ENCODE data around the gene CACNA1G.

The CACNA1G gene

DNA sequence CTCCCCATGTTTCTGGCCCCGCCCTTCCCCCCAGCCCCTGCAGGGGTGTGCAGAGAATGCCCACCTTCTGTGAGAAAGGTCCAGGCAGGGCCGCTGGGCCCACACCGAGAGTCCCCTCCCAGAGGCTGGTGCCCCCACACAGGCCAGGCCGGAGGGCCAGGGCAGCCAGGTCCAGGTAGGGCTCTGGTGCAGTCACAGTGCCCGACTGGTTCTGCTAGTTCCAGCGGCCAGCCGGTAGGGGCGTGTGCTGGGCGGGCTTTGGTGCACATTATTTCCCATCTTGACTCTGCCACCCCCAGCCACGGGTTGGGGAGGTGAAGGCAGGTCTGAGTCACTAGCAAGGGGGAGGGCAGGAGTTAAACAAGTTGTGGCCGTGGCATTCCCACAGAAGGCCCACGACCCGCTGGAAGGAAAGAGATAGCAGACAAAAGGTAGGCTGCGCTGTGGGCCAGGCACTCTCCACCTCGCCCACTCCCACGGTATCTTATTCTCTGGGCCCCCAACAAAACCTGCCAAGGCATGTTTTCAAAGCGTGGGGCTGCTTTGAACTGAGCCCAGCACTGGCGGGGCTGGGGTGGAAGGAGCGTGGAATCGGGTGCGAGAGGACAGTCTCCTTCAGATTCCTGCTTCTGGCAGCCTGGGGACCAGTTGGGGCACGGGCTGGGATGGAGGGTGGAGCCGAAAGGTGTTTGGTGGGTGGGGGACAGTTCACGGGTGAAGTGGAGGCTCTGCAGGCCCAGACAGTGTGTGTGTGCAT is 26.1 kb upstream of the CACNA1G start:
- no peak for DNase-seq

DNA sequence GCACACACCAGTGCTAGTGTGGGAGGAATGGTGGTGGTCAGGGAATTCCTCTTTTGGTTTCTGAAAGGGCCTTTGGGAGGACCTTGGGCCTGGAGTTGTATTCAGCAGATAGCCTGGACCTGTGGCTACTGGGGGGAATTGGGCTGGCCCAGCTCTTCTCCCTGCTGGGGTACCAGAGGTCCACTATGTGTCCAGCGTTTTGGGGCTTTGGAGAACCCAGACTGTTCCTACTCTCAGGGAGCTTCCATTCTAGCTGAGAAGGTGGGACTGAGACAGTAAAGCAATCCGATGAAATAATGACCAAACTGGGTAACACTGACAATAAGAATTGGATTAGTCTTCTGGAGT is 25.6 kb upstream of the CACNA1G start:
- DNase-seq = no peak

- no peak for DNase-seq
Measured at GRCh38 chr17:50535407-50535806, 25.1 kb upstream of the CACNA1G start.

GRCh38 chr17:50536683-50537646 is 23.6 kb upstream of the CACNA1G start:
- no peak for DNase-seq

- DNase-seq = no peak
Measured at GRCh38 chr17:50537721-50538548, 22.6 kb upstream of the CACNA1G start.

DNA sequence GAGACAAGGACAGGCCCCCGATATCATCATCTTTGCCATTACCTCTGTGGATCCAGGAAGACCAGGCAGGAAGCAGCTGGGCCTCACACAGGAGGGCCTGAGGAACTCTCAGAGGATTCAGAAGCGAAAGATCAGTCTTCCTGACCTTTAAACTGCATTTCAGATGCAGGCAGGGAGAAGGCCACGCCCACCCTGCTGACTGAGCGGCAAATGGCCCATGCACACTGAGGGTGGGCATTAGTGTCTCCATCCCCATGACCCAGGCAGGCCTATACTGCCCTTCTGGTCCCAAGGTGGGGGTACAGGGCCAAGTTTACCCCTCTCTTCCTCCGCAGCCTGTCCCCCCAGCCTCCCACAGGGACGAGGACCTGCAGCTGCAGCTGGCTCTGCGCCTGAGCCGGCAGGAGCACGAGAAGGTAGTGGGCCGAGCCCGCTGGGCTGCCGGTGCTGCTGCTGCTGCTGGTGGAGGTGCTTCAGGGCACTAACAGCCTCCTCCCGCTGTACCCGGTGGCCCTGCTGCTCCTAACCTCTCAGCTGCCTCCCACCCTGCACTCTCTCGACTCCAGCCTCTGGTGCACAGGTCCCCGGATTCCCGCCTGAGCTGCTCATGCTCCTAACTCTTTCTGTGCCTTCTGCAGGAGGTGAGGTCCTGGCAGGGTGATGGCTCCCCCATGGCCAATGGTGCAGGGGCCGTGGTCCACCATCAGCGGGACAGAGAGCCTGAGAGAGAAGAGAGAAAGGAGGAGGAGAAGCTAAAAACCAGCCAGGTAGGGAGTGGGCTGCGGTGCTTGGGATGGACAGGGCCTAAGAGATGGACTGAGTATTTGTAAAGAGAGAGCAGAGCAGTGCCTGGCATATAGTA is 21.7 kb upstream of the CACNA1G start:
- DNase-seq = no peak

DNA sequence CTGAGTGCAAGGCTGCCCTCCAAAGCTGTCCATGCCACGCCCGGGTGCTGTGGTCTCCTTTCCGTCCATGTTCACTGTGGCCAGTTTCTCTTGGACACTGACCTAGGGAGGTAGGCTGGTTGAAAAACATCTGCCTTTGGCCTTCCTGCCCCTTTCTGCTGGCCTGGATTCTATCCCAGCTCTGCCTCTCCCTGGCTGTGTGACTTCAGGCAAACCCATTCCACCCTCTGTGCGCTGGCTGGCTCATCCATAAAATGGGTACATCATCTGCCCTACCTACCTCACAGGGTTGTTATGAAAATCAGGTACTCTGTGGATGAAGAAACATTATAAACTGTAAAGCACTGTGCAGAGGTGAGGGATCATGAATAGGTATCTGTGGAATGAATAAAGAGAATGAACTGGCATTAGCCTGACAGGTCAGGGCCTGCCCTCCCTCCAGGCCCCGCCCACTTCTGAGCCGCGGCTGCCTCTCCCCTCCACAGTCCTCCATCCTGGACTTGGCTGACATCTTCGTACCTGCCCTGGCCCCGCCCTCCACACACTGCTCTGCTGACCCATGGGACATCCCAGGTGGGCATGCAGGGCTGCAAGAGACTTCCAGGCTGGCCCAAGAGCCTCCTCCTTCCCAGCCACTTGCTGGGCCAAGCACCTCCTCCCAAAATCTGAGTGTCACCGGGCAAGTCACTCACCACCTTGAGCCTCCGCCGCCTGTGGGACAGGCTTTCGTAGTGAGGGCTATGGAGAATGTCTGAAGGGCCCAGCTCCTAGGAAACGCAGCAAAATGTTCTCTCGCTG is 20.6 kb upstream of the CACNA1G start:
- DNase-seq = no peak

DNA sequence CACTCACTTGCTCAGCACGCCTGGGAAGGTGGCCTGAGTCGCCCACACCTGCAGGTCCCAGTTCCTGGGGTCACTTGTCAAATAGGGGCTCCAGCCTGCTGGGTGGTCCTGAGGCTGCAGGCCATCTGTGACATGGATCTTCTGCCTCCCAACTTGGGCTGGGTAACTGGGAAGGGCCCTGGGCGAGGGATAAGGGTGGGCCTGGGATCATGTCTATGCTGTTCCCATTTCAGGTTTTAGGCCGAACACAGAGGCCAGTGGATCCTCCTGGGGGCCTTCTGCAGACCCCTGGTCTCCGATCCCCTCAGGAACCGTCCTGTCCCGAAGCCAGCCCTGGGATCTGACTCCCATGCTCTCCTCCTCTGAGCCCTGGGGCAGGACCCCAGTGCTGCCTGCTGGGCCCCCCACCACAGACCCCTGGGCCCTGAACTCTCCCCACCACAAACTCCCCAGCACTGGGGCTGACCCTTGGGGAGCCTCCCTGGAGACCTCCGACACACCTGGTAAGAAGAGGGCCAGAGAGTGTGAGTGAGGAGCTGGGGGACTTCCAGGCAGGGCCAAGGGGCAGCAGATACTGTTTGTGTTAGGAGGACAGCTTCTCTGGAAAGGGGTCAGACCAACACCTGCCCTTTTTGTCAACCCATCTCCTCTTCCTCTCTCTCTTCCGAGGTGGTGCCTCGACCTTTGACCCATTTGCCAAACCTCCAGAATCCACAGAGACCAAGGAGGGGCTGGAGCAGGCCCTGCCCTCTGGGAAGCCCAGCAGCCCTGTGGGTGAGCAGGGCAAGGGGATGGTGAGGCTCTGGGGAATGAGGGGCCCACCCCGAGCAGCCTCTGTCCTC is 19.7 kb upstream of the CACNA1G start:
- DNase-seq = no peak

DNA sequence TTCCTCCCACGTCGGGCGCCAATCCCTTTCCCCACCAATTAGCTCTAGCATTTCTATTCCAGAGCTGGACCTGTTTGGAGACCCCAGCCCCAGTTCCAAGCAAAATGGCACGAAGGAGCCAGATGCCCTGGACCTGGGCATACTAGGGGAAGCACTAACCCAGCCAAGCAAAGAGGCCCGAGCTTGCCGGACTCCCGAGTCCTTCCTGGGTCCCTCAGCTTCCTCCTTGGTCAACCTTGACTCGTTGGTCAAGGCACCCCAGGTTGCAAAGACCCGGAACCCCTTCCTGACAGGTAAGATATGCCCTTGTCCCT is 19.2 kb upstream of the CACNA1G start:
- DNase-seq = no peak

DNA sequence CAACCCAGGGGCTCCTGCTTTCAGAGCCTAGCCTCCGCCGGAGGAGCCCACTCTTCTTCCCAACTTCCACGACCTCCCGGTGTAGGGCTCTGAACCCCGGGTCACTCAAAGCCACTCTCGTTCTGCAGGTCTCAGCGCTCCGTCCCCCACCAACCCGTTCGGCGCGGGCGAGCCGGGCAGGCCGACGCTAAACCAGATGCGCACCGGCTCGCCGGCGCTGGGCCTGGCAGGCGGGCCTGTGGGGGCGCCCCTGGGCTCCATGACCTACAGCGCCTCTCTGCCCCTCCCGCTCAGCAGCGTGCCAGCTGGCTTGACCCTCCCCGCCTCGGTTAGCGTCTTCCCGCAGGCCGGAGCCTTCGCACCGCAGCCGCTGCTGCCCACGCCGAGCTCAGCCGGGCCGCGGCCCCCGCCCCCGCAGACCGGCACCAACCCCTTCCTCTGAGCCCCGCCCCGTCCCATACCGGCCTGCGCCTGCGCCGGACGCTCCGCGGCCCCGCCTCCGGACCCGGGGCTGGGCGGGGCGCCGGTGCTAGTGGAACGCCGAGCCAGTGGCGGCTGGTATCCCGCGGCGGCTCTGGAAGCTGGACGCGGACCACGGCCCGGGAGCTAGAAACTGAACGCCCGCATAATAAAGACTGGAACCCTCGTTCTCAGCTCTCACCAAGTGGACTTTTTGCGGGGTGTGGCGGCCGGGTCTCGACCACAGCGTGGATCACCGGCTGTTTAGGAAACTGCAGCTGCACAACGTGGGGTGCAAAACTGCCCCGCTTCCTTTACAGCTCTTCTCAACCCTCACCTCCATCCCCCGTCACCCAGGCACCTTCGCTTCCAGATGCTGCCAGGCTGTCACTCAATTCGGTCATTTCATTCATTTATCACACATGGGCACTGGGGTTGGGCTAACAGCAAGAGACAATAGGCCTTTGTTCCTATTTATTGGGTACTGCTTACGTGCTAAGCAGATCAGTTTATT is 18.5 kb upstream of the CACNA1G start:
- peak; percentile 59 to 74 (median 66) for DNase-seq

DNA sequence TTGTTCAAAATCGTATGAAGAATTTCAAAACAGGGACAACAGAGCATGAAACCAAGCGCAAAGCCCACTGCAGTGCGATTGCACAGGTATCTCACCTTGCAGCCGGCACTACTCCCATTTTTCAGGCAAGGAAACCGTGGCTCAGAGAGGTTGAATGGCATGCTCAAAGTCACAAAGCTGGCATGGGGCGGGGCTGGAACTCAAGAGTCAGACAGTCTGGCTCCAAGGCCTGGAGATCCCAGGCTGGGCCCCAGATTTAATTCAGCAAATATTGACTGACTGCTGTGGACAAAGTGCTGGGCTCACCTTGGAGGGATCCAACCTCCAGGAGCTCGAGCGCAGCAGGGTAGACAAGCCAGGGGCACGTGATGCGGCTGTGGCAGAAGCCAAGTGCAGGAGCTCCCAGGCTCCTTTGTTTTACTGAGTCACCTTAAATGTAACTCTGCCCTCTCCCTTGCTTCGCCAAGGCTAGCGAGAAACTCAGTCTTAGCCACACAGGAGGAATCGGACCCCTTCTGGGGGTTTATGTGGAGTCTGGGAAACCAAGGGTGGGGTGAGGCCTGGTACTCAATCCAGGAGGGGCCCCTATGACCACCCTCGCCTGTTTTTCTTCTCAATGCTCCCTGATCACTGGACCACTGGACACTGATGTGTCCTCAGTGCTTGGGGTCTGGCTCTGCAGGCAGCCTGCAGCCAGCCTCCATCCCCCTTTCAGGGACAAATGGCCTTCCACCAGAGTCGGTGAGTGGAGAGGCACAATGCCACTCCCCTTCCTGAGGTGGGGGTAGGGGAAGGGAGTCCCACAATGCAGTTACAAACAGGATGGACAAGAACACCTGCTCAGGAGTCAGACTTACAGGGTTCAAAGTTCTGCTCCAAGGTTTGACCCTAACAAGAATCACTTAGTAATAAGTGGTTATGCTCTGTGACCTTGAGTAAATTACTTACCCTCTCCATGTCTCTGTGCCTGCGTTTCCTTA is 17.4 kb upstream of the CACNA1G start:
- DNase-seq = no peak

GRCh38 chr17:50544516-50544915 is 16.0 kb upstream of the CACNA1G start:
- no peak for DNase-seq

DNA sequence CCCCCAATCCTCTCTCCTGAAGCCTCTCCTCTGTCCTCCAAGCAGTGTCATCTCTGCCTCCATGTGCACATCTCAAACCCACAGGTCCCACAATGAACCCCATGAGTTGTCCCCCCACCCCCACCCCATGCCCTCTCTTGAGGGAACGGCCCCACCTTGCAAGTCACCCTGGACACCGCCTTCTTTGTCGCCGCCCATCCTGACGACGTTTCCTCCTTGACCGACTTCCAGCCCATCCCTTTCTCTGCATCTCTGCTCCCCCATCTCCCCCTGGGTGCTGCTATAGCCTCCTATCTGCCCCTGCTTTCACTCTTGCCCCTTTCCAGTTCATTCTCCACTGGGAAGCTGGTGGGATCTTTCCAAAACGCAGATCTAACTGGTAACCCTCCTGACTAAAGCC is 15.2 kb upstream of the CACNA1G start:
- no peak for DNase-seq

DNA sequence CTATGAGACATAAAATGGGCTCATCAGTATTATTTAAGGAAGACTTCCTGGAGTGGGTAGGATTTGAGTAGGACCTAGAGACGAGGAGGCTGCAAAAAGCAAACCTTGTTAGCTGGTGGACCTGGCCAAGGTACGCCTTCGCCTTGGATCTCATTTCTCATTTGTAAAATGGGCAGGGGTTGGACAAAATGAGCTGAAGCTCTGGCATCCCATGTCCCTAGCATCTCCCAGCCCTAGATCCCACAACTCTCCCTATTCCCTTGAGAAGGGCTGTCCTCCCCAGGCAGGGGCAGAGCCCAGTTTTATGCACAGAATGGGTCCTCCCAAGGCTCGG is 13.8 kb upstream of the CACNA1G start:
- no peak for DNase-seq

DNA sequence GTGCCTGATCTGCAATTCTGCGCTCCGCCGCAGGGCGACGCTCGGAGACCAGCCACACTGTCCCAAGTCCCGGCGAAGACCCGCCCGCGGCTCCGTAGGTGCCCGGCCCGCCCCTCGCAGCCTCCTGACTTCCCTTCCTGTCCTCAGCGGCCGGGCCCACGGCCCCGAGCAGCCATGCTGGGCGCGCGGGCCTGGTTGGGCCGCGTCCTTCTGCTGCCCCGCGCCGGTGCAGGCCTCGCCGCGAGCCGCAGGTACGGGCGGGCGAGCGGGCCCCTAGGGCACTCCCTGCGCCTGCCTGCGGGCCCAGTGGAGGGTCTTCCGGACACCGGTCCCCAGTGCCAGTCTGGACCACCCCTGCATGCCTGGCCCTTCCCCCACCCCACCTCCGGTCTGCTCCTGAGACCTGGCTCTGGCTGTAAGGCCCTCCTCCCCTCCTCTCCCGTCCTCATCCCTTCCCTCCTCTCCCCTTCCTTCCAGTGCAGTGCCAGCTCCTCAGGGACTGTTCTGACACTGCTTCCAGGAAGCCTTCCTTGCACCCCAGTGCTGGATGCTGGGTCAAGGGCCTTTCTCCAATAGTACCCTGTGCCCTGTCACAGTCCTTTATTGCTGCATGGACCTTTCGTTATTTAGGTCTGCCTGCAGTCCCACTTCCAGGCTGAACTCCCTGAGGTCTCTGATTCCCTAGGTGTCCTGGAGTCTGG is 13.3 kb upstream of the CACNA1G start, which contains the start of gene SPATA20:
Gene SPATA20 (plus strand): TSS at position 140 of the 701 bp plus-strand sequence. CDS start 35 bp downstream, at position 175.
- peak; percentile 67 to 76 (median 72) for DNase-seq

DNA sequence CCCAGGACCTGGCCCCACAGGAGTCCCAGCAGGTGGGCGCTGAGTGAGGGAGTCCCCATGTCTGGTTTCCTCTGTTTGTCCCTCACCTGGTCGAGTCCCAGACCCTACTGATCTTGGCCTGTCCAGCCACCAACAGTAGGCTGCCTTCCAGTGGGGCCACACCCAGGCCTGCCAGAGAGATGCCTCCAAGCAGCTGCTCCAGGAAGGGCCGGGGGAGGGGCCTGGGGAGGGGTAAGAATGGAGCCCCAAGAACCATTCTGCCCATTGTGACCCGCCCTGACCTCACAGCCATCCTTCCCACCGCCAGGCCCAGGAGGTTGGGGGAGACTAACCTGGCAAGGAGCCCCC is 12.8 kb upstream of the CACNA1G start:
- no peak for DNase-seq

DNA sequence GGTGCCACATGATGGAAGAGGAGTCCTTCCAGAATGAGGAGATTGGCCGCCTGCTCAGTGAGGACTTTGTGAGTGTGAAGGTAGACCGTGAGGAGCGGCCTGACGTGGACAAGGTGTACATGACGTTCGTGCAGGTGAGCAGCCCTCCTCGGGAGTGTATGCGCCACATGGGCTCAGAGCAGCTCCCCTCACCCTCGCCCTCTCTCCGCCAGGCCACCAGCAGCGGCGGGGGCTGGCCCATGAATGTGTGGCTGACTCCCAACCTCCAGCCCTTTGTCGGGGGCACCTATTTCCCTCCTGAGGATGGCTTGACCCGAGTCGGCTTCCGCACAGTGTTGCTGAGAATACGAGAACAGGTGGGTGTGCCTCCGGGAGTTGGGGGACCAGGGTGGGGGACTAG is 11.7 kb upstream of the CACNA1G start:
- no peak for DNase-seq

Data from activated CD4-positive, CD25-positive, alpha-beta regulatory T cell (primary cell).